SK-N-SH (cell line): Measurements from ENCODE around the gene BRMS1. TPM values are rescaled to one million over a fixed set of nuclear protein-coding genes. Genes with fewer than 3 reads are reported as not detected.
A peak's percentile ranks its signal among the peaks of the same experiment; 100 is the strongest.

ENCODE experiments used
- CTCF ChIA-PET: fragments of 300-600, 350-600 bp; formaldehyde crosslinking; extraction: SDS; loops from one replicate; lab custom pipeline; 2021; lab: Yijun Ruan, JAX
- POLR2A ChIA-PET: fragments of 350-600 bp; sonication (Branson Sonifier 250); formaldehyde crosslinking; extraction: SDS; loops from one replicate; lab custom pipeline; 2020; ENCODE audit warnings: antibody characterized with exemption, inconsistent platforms; lab: Yijun Ruan, JAX
- DNase-seq: peaks from one replicate; pipeline ENCODE4 v3.0.0; 2012
- H2AFZ ChIP-seq: fragments of 200-600 bp; sonication (generic); 2 replicates; pipeline ENCODE4 v1.8.1; 2016; ENCODE audit warnings: antibody characterized with exemption, mild to moderate bottlenecking, low read depth
- H3F3A ChIP-seq: fragments of 200-600 bp; sonication (generic); replicated peaks from 2 replicates; pipeline ENCODE3; 2016; ENCODE audit warnings: antibody characterized with exemption, mild to moderate bottlenecking; ENCODE audit not compliant: insufficient read depth
- H3K27ac ChIP-seq, 2 experiments: fragments of 200-500 bp in 1 of 2; fragments of 200-600 bp in 1 of 2; sonication (Bioruptor generic) in 1 of 2; sonication (generic), shearing (Covaris generic) in 1 of 2; 2 replicates each; pipeline versions ENCODE4 v1.5.1 to v1.6.1; 2014 to 2016; ENCODE audit warnings: low read depth in 2 of 2, inconsistent platforms in 1 of 2, low read length in 1 of 2, mild to moderate bottlenecking in 1 of 2, mixed read lengths in 1 of 2
- H3K27me3 ChIP-seq: fragments of 200-600 bp; sonication (generic), shearing (Covaris generic); 2 replicates; pipeline ENCODE4 v1.6.1; 2016; ENCODE audit warnings: mixed run types; ENCODE audit not compliant: insufficient read depth
- H3K36me3 ChIP-seq, 2 experiments: fragments of 200-500 bp in 1 of 2; fragments of 200-600 bp in 1 of 2; sonication (Bioruptor generic) in 1 of 2; sonication (generic) in 1 of 2; replicated peaks in 1 of 2; 2 replicates each; pipeline versions ENCODE3 to v1.5.1; 2014 to 2016; ENCODE audit warnings: low read length in 1 of 2, mild to moderate bottlenecking in 1 of 2; ENCODE audit not compliant: insufficient read depth in 2 of 2, control insufficient read depth in 1 of 2
- H3K4me1 ChIP-seq, 2 experiments: fragments of 200-500 bp in 1 of 2; fragments of 200-600 bp in 1 of 2; sonication (Bioruptor generic) in 1 of 2; sonication (generic), shearing (Covaris generic) in 1 of 2; 2 replicates each; pipeline versions ENCODE4 v1.5.1 to v1.6.1; 2014 to 2016; ENCODE audit warnings: low read depth in 1 of 2, low read length in 1 of 2, mixed run types in 1 of 2; ENCODE audit not compliant: insufficient read depth in 2 of 2, control insufficient read depth in 1 of 2
- H3K4me2 ChIP-seq: fragments of 200-600 bp; sonication (generic), shearing (Covaris generic); 2 replicates; pipeline ENCODE4 v1.6.1; 2017; ENCODE audit warnings: mixed run types
- H3K4me3 ChIP-seq, 2 experiments: fragments of 200-500 bp in 1 of 2; fragments of 200-600 bp in 1 of 2; sonication (Bioruptor generic) in 1 of 2; sonication (generic), shearing (Covaris generic) in 1 of 2; 2 replicates each; pipeline versions ENCODE4 v1.5.1 to v1.8.1; 2014 to 2016; ENCODE audit warnings: low read depth in 2 of 2, inconsistent platforms in 1 of 2, low read length in 1 of 2, mild to moderate bottlenecking in 1 of 2, mixed read lengths in 1 of 2, moderate library complexity in 1 of 2
- H3K79me2 ChIP-seq: fragments of 200-600 bp; sonication (generic); 2 replicates; pipeline ENCODE4 v1.8.1; 2017; ENCODE audit warnings: mild to moderate bottlenecking; ENCODE audit not compliant: insufficient read depth
- H3K9ac ChIP-seq: fragments of 200-600 bp; sonication (generic); 2 replicates; pipeline ENCODE4 v1.6.1; 2017; ENCODE audit warnings: mixed run types
- H3K9me2 ChIP-seq: fragments of 200-600 bp; sonication (generic); 2 replicates; pipeline ENCODE4 v1.6.1; 2017; ENCODE audit warnings: mixed run types
- H3K9me3 ChIP-seq: fragments of 200-600 bp; sonication (generic); 2 replicates; pipeline ENCODE4 v1.6.1; 2017; ENCODE audit warnings: mixed run types, mild to moderate bottlenecking, moderate library complexity
- H4K20me1 ChIP-seq: fragments of 200-600 bp; sonication (generic); 2 replicates; pipeline ENCODE4 v1.6.1; 2017; ENCODE audit warnings: mild to moderate bottlenecking, mixed run types; ENCODE audit not compliant: insufficient read depth
- GABPA ChIP-seq: IDR thresholded peaks from 2 replicates; pipeline ENCODE4 v1.4.0; 2012; ENCODE audit warnings: low read depth, mild to moderate bottlenecking
- MEF2A ChIP-seq: IDR thresholded peaks from 2 replicates; pipeline ENCODE4 v1.4.0; 2012; ENCODE audit warnings: low read depth, borderline replicate concordance
- MXI1 ChIP-seq: IDR thresholded peaks from 2 replicates; pipeline ENCODE4 v1.6.1; 2012; ENCODE audit warnings: mild to moderate bottlenecking, low read depth, low read length, improper control_type of control experiment
- TEAD4 ChIP-seq: IDR thresholded peaks from 2 replicates; pipeline ENCODE4 v1.4.0; 2012; ENCODE audit warnings: mild to moderate bottlenecking, borderline replicate concordance; ENCODE audit not compliant: insufficient read depth
- WGBS: methylation state at CpG from one replicate; pipeline ENCODE4 v1.1.6; 2017; ENCODE audit warnings: low lambda C conversion rate; 5-methylcytosine and 5-hydroxymethylcytosine counted together
- polyA plus RNA-seq, 3 experiments: library from polyadenylated mRNA; depleted of rRNA; stranded (reverse); fragments of >200 nt; gene quantifications; 2 replicates each; pipeline ENCODE4 v1.2.3, GENCODE V29; 2012
- TF ChIP-seq, protein P1 (sequence below): IDR thresholded peaks from 2 replicates; pipeline ENCODE4 v1.4.0; 2012; ENCODE audit warnings: low read depth, borderline replicate concordance
- TF ChIP-seq, protein P2 (sequence below): IDR thresholded peaks from 2 replicates; pipeline ENCODE4 v1.4.0; 2012; ENCODE audit warnings: low read depth
- TF ChIP-seq, protein P3 (sequence below): IDR thresholded peaks from 2 replicates; pipeline ENCODE4 v1.6.1; 2012; ENCODE audit warnings: mild to moderate bottlenecking, low read depth, low read length, moderate library complexity

The BRMS1 gene
- polyA plus RNA-seq, 1 of the 3 experiments (the other 2 are of a cell fraction), result 70.0 TPM

DNA sequence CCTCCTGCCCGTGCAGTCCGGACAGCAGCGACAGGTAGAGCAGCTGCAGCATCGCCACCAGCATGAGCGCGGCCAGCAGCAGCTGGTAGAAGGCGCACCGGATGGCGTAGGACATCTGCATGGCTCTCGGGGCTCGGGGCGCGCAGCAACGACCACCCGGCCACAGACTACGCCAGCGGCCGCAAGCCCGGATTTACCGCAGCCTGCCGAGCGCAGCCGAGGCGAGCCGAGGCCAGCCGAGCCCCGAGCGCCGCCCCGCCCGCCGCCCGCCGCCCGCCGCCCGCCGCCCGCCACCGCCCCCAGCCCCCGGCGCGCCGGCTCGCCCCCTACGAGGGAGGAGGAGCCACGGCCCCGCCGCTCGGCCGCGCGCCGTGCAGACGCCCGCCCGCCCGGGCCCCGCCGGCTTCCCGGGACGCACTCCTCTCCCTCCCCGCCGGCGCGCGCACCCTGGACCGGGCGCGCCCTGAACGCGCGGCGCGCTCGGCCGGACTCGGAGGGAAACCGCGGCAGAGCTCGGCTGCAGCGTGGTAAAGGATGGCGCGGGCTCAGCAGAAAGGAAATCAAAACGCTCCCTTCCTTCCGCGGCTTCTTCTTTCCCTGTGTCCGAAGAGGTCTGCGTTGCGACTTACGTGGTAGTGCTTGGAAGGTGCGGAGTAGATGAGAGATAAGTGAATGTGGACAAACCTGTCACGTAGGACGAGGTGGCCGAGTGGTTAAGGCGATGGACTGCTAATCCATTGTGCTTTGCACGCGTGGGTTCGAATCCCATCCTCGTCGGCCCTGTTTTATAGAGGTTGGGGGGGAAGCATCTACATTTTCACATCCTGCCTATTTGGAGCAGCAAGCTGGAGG, 2.7 kb upstream of the BRMS1 start, which contains the start of gene B4GAT1 (continued):
- TF ChIP-seq, protein P1, sequence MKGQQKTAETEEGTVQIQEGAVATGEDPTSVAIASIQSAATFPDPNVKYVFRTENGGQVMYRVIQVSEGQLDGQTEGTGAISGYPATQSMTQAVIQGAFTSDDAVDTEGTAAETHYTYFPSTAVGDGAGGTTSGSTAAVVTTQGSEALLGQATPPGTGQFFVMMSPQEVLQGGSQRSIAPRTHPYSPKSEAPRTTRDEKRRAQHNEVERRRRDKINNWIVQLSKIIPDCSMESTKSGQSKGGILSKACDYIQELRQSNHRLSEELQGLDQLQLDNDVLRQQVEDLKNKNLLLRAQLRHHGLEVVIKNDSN, result no peak
- TF ChIP-seq TEAD4, result peak; percentile 89
- TF ChIP-seq, protein P2, sequence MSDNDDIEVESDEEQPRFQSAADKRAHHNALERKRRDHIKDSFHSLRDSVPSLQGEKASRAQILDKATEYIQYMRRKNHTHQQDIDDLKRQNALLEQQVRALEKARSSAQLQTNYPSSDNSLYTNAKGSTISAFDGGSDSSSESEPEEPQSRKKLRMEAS, result peak; percentile 54; the same call in 1 of the 2 replicates

DNA sequence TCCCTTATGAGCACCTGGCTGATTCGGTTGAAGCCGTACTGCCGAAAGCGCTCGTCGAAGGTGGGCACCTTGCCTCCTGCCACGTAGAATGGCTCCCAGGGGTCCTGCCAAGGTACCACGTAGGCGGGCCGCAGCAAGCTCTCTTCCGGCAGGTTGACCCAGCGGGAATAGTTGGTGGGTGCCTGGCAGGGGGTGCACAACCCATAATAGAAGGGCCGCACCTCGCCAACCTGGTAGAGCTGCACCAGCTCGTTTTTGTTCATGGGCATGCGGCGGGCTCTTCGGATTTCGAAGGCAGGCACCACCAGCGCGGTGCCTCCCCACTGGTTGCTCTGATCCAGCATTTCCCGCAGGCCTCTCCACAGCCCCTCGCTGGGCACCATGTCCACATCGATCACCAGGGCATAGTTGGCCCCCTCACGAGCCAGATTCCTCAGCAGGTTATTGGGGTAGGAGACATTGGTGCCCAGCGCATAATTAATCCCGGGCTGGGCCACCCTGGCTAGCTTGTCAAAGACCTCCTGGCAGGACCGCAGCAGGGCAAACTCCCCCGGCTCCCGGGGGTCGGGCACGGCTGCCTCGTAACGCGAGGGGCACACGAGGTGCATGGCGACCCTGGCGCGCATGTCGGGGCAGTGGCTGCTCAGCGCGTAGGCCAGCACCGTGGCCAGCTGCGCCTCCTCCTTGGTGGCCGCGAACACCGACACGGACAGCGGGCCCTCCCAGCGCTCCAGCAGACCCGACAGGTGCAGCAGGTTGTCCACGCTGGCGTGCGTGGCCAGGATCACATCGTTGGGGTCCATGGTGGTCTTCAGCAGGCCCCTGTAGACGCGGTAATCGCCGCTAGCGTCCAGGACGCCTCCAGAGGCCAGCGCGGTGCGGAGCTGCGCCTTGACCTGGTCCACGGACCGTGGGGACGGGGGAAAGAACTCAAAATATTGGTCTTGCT, 1.8 kb upstream of the BRMS1 start:
- H3K27me3 ChIP-seq, result no peaks in the 10 kb centered on the region
- H3K4me3 ChIP-seq, result peak overlapping the region; percentile 65 to 80
- TF ChIP-seq, protein P3, sequence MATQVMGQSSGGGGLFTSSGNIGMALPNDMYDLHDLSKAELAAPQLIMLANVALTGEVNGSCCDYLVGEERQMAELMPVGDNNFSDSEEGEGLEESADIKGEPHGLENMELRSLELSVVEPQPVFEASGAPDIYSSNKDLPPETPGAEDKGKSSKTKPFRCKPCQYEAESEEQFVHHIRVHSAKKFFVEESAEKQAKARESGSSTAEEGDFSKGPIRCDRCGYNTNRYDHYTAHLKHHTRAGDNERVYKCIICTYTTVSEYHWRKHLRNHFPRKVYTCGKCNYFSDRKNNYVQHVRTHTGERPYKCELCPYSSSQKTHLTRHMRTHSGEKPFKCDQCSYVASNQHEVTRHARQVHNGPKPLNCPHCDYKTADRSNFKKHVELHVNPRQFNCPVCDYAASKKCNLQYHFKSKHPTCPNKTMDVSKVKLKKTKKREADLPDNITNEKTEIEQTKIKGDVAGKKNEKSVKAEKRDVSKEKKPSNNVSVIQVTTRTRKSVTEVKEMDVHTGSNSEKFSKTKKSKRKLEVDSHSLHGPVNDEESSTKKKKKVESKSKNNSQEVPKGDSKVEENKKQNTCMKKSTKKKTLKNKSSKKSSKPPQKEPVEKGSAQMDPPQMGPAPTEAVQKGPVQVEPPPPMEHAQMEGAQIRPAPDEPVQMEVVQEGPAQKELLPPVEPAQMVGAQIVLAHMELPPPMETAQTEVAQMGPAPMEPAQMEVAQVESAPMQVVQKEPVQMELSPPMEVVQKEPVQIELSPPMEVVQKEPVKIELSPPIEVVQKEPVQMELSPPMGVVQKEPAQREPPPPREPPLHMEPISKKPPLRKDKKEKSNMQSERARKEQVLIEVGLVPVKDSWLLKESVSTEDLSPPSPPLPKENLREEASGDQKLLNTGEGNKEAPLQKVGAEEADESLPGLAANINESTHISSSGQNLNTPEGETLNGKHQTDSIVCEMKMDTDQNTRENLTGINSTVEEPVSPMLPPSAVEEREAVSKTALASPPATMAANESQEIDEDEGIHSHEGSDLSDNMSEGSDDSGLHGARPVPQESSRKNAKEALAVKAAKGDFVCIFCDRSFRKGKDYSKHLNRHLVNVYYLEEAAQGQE, result 0 out of 2 replicates have a peak, but pooled peaks have one; percentile 12
- TF ChIP-seq GABPA (no peak), MEF2A (no peak), MXI1 (0 out of 2 replicates have a peak, but pooled peaks have one; percentile 11)
- TF ChIP-seq, protein P2, result no peak
- H3F3A ChIP-seq, result peaks cover 19% of the 10 kb centered on the region
- H3K79me2 ChIP-seq, result peaks cover 27% of the 10 kb centered on the region
- H3K9me3 ChIP-seq, result no peaks in the 10 kb centered on the region
- H3K27ac ChIP-seq, result peak overlapping the region; percentile 41 to 88
- CTCF ChIA-PET, result interaction anchor here (1.2 to 6.6 kb wide), 7 partner anchors 9 to 64 kb away, joined by 3 to 62 read pairs (median 16); partner anchors contain the start of gene RIN1
- H3K4me2 ChIP-seq, result peak overlapping the region; percentile 96
- no peaks in the 10 kb centered on the region for H4K20me1 ChIP-seq
- 55% methylated on average over 22 of the region's 68 CpGs for WGBS
- DNase-seq, result peak; percentile 55
- H3K36me3 ChIP-seq, result peaks cover 0 to 9% of the 10 kb centered on the region in 2 experiments
- H3K9ac ChIP-seq, result peak overlapping the region; percentile 83
- H3K4me1 ChIP-seq, result peaks cover 24 to 37% of the 10 kb centered on the region in 2 experiments; a peak in 3 of 4 replicates
- H2AFZ ChIP-seq, result peak overlapping the region; percentile 67; the same call in 1 of the 2 replicates
- POLR2A ChIA-PET, result interaction anchor here (0.6 to 3.8 kb wide), 2 partner anchors 23 to 34 kb away, joined by 3 to 19 read pairs; no protein-coding TSS in a partner anchor
- no peaks in the 10 kb centered on the region for H3K9me2 ChIP-seq
